NCI-H748 (cell line): ENCODE results near the gene SLC35F4.
"Not testable (repeated sequence)": the region's sequence is repeated elsewhere in the genome, so short reads cannot be mapped to it uniquely, and the experiment has no call there.

Source experiments
- DNase-seq: peaks from one replicate; lab custom pipeline; 2025; ENCODE audit not compliant: unreplicated experiment; lab: John Stamatoyannopoulos, UW

Gene SLC35F4

GRCh38 chr14:57811998-57812546, 53.8 kb downstream of the SLC35F4 start:
- no peak for DNase-seq

GRCh38 chr14:57809808-57810207, 56.1 kb downstream of the SLC35F4 start:
- DNase-seq = no peak

GRCh38 chr14:57797160-57797559, 68.7 kb downstream of the SLC35F4 start:
- DNase-seq = no peak

- DNase-seq = no peak
These were observed 69.3 kb downstream of the SLC35F4 start for GRCh38 chr14:57796556-57796955.

- no peak for DNase-seq
These were observed 80.8 kb downstream of the SLC35F4 start for GRCh38 chr14:57785058-57785457.

- no peak for DNase-seq
These were observed 94.1 kb downstream of the SLC35F4 start for GRCh38 chr14:57771801-57772200.

GRCh38 chr14:57769863-57770523, 95.9 kb downstream of the SLC35F4 start:
- no peak for DNase-seq

- DNase-seq = no peak
These were observed 104.1 kb downstream of the SLC35F4 start for GRCh38 chr14:57761800-57762199.

GRCh38 chr14:57760896-57761295, 105.0 kb downstream of the SLC35F4 start:
- no peak for DNase-seq

GRCh38 chr14:57755018-57755521, 110.8 kb downstream of the SLC35F4 start:
- DNase-seq = no peak

GRCh38 chr14:57754527-57754926, 111.4 kb downstream of the SLC35F4 start:
- DNase-seq = no peak

GRCh38 chr14:57753821-57754220, 112.1 kb downstream of the SLC35F4 start:
- no peak for DNase-seq

GRCh38 chr14:57752142-57752695, 113.7 kb downstream of the SLC35F4 start:
- DNase-seq = not testable (repeated sequence)

GRCh38 chr14:57751400-57751799, 114.5 kb downstream of the SLC35F4 start:
- no peak for DNase-seq

GRCh38 chr14:57749267-57749666, 116.6 kb downstream of the SLC35F4 start:
- no peak for DNase-seq

GRCh38 chr14:57748279-57748678, 117.6 kb downstream of the SLC35F4 start:
- no peak for DNase-seq

- DNase-seq = no peak
These were observed 118.9 kb downstream of the SLC35F4 start for GRCh38 chr14:57747036-57747435.

GRCh38 chr14:57746563-57746962, 119.3 kb downstream of the SLC35F4 start:
- no peak for DNase-seq

GRCh38 chr14:57739516-57739915, 126.4 kb downstream of the SLC35F4 start:
- DNase-seq = no peak

- no peak for DNase-seq
These were observed 128.3 kb downstream of the SLC35F4 start for GRCh38 chr14:57737598-57737997.

GRCh38 chr14:57736391-57736790, 129.5 kb downstream of the SLC35F4 start:
- DNase-seq = no peak

- no peak for DNase-seq
These were observed 130.6 kb downstream of the SLC35F4 start for GRCh38 chr14:57735276-57735675.
